HepG2 (cell line): ENCODE measurements around the gene GATD1. TPM values are rescaled to one million over a fixed set of nuclear protein-coding genes. Genes with fewer than 3 reads are reported as not detected.

Source experiments
- AGO1 ChIP-seq: fragments of 200-400 bp; formaldehyde crosslinking; IDR thresholded peaks from 2 replicates; pipeline ENCODE4 v1.6.1; 2017; ENCODE audit warnings: mild to moderate bottlenecking, low read depth, low read length, moderate library complexity; ENCODE audit not compliant: poor library complexity, severe bottlenecking
- CEBPG ChIP-seq: IDR thresholded peaks from 2 replicates; pipeline ENCODE4 v1.6.1; 2016
- CHCHD3 ChIP-seq: sonication (generic); formaldehyde crosslinking; IDR thresholded peaks from 2 replicates; pipeline ENCODE4 v1.8.0; 2022; ENCODE audit warnings: mild to moderate bottlenecking, missing genetic modification reagents, moderate library complexity
- DDIT3 ChIP-seq: sonication (generic); formaldehyde crosslinking; IDR thresholded peaks from 2 replicates; pipeline ENCODE4 v1.4.0; 2020; ENCODE audit warnings: mild to moderate bottlenecking, missing genetic modification reagents
- GMEB1 ChIP-seq: sonication (generic); formaldehyde crosslinking; IDR thresholded peaks from 2 replicates; pipeline ENCODE4 v1.5.1; 2020; ENCODE audit warnings: missing genetic modification reagents, mild to moderate bottlenecking, borderline replicate concordance
- GPN1 ChIP-seq: sonication (generic); formaldehyde crosslinking; IDR thresholded peaks from 2 replicates; pipeline ENCODE4 v1.5.1; 2020; ENCODE audit warnings: missing genetic modification reagents, borderline replicate concordance
- KAT8 ChIP-seq: IDR thresholded peaks from 2 replicates; pipeline ENCODE4 v1.6.1; 2016; ENCODE audit warnings: missing genetic modification reagents, missing compliant biosample characterization
- KLF16 ChIP-seq, 2 experiments: sonication (generic) in 1 of 2; formaldehyde crosslinking in 1 of 2; IDR thresholded peaks; 2 replicates each; pipeline versions ENCODE4 v1.6.1 to v1.8.0; 2016 to 2023; ENCODE audit warnings: missing genetic modification reagents in 2 of 2, missing compliant biosample characterization in 1 of 2
- LBX2 ChIP-seq: sonication (generic); formaldehyde crosslinking; IDR thresholded peaks from 2 replicates; pipeline ENCODE4 v1.5.0; 2020; ENCODE audit warnings: missing genetic modification reagents, mild to moderate bottlenecking, borderline replicate concordance
- MNT ChIP-seq: fragments of 450-650 bp; IDR thresholded peaks from 2 replicates; pipeline ENCODE4 v1.6.1; 2016
- NFYC ChIP-seq: IDR thresholded peaks from 2 replicates; pipeline ENCODE4 v1.6.1; 2016; ENCODE audit warnings: missing genetic modification reagents, missing compliant biosample characterization
- NR2C2 ChIP-seq: sonication (generic); formaldehyde crosslinking; IDR thresholded peaks from 2 replicates; pipeline ENCODE4 v1.4.0; 2020; ENCODE audit warnings: missing genetic modification reagents, mild to moderate bottlenecking, moderate library complexity, borderline replicate concordance
- PHF20 ChIP-seq: sonication (generic); formaldehyde crosslinking; IDR thresholded peaks from 2 replicates; pipeline ENCODE4 v1.5.0; 2020; ENCODE audit warnings: mild to moderate bottlenecking, missing genetic modification reagents
- PRPF4 ChIP-seq: fragments of 200-400 bp; formaldehyde crosslinking; IDR thresholded peaks from 2 replicates; pipeline ENCODE4 v1.6.1; 2016; ENCODE audit warnings: low read length, low read depth; ENCODE audit not compliant: poor library complexity, severe bottlenecking
- TAF1 ChIP-seq: sonication (generic); formaldehyde crosslinking; IDR thresholded peaks from 2 replicates; pipeline ENCODE4 v1.4.0; 2020; ENCODE audit warnings: missing genetic modification reagents
- TERF1 ChIP-seq: sonication (generic); formaldehyde crosslinking; IDR thresholded peaks from 2 replicates; pipeline ENCODE4 v1.8.0; 2022; ENCODE audit warnings: mild to moderate bottlenecking, missing genetic modification reagents, moderate library complexity
- TOPORS ChIP-seq: sonication (generic); formaldehyde crosslinking; IDR thresholded peaks from 2 replicates; pipeline ENCODE4 v1.8.0; 2023; ENCODE audit warnings: mild to moderate bottlenecking, missing genetic modification reagents
- ZBTB7A ChIP-seq: sonication (generic); formaldehyde crosslinking; IDR thresholded peaks from 2 replicates; pipeline ENCODE4 v1.8.0; 2022; ENCODE audit warnings: mild to moderate bottlenecking, missing genetic modification reagents
- ZFYVE20 ChIP-seq: sonication (generic); formaldehyde crosslinking; IDR thresholded peaks from 2 replicates; pipeline ENCODE4 v1.8.0; 2023; ENCODE audit warnings: low read depth, mild to moderate bottlenecking, moderate library complexity, missing genetic modification reagents, borderline replicate concordance
- ZMAT3 ChIP-seq: sonication (generic); formaldehyde crosslinking; conservative IDR thresholded peaks from 2 replicates; pipeline ENCODE4 v1.7.0; 2021; ENCODE audit warnings: missing genetic modification reagents
- ZNF614 ChIP-seq: IDR thresholded peaks from 2 replicates; pipeline ENCODE4 v1.6.1; 2018; ENCODE audit warnings: missing biosample characterization, missing genetic modification reagents, inconsistent platforms, borderline replicate concordance
- ZNF709 ChIP-seq: sonication (generic); formaldehyde crosslinking; IDR thresholded peaks from 2 replicates; pipeline ENCODE4 v1.5.0; 2020; ENCODE audit warnings: mild to moderate bottlenecking, missing genetic modification reagents
- ZNF766 ChIP-seq: sonication (generic); formaldehyde crosslinking; IDR thresholded peaks from 2 replicates; pipeline ENCODE4 v1.5.0; 2020; ENCODE audit warnings: missing genetic modification reagents, borderline replicate concordance
- ZNF781 ChIP-seq: sonication (generic); formaldehyde crosslinking; IDR thresholded peaks from 2 replicates; pipeline ENCODE4 v1.5.1; 2020; ENCODE audit warnings: borderline replicate concordance, mild to moderate bottlenecking, missing genetic modification reagents; ENCODE audit errors: not compliant biosample characterization
- ZNF883 ChIP-seq: sonication (generic); formaldehyde crosslinking; IDR thresholded peaks from 2 replicates; pipeline ENCODE4 v1.5.1; 2020; ENCODE audit warnings: mild to moderate bottlenecking, missing genetic modification reagents; ENCODE audit errors: not compliant biosample characterization
- polyA plus RNA-seq, 8 experiments: library from polyadenylated mRNA; depleted of rRNA in 3 of 8; stranded (reverse) in 7 of 8; unstranded in 1 of 8; fragments of >200 nt; fragmentation: Illumina TruSeq in 4 of 8; extraction: Trizol in 4 of 8; gene quantifications; 2 replicates each; pipeline versions ENCODE4 v1.2.1 to v1.2.3, GENCODE V29; 2011 to 2016; ENCODE audit warnings: low read depth in 4 of 8, missing spikeins in 1 of 8, mixed read lengths in 1 of 8; ENCODE audit not compliant: insufficient read depth in 1 of 8
- total RNA-seq, 5 experiments: library from RNA; depleted of rRNA; stranded (reverse); fragments of >200 nt; fragmentation: Illumina TruSeq; extraction: Trizol; gene quantifications; 2 replicates each; pipeline ENCODE4 v1.2.3, GENCODE V29; 2016; ENCODE audit warnings: low read depth in 1 of 5

Gene GATD1
- total and polyA plus RNA-seq, 2 of the 13 experiments (the other 11 are each of a cell fraction or from before 2014, with no cell fraction given): 31.3 to 60.5 TPM

GRCh38 chr11:809287-810039 is 32.2 kb upstream of the GATD1 start, which contains the start of gene RPLP2 (continued):
- TF ChIP-seq CEBPG (CRISPR knock-in tag): peak; percentile 36
- TF ChIP-seq ZFYVE20: no peak
- peak; percentile 38; the same call in 1 of the 2 replicates for TF ChIP-seq ZNF766 (CRISPR knock-in tag)
- no peak for TF ChIP-seq DDIT3
- no peak for TF ChIP-seq GPN1
- peak; percentile 90 for TF ChIP-seq NFYC (CRISPR knock-in tag)
- TF ChIP-seq TOPORS (CRISPR knock-in tag): peak; percentile 71; the same call in 1 of the 2 replicates
- TF ChIP-seq ZNF781 (CRISPR knock-in tag): no peak
- TF ChIP-seq PRPF4: peak; percentile 60
- TF ChIP-seq GMEB1 (CRISPR knock-in tag): peak; percentile 96
- TF ChIP-seq KLF16 (CRISPR knock-in tag; IDR thresholded peaks at IDR 0.05): peak in 1 of 2 experiments; percentile 91; a peak in 2 of 4 replicates
- peak; percentile 40 for TF ChIP-seq AGO1
- peak; percentile 86; the same call in 1 of the 2 replicates for TF ChIP-seq LBX2 (CRISPR knock-in tag)
- peak; percentile 95 for TF ChIP-seq ZNF883 (CRISPR knock-in tag)
- no peak for TF ChIP-seq TERF1
- TF ChIP-seq KAT8 (CRISPR knock-in tag): peak; percentile 94
- peak; percentile 48; the same call in 1 of the 2 replicates for TF ChIP-seq ZBTB7A (CRISPR knock-in tag)
- peak; percentile 97 for TF ChIP-seq NR2C2 (CRISPR knock-in tag)
- peak; percentile 80 for TF ChIP-seq ZNF709 (CRISPR knock-in tag)
- TF ChIP-seq ZNF614: peak; percentile 76; the same call in 1 of the 2 replicates
- TF ChIP-seq PHF20 (CRISPR knock-in tag): peak; percentile 94
- TF ChIP-seq CHCHD3: peak; percentile 20; the same call in 1 of the 2 replicates
- peak; percentile 85 for TF ChIP-seq MNT
- peak; percentile 91 for TF ChIP-seq TAF1
- peak; percentile 89 for TF ChIP-seq ZMAT3 (CRISPR knock-in tag)
